MCF 10A (cell line): ENCODE data around the gene KRTAP12-1. TPM values are rescaled to one million over a fixed set of nuclear protein-coding genes. Genes with fewer than 3 reads are reported as not detected.
"Not testable (repeated sequence)": the region's sequence is repeated elsewhere in the genome, so short reads cannot be mapped to it uniquely, and the experiment has no call there.

Source experiments
- BruUV-seq: library from RNA; stranded (reverse); fragments of 400-500 nt; replicated peaks from 2 replicates; lab custom pipeline; 2021; lab: Mats Ljungman, UMichigan
- CTCF ChIA-PET: fragments of 300-600 bp; sonication (Branson Sonifier 250); formaldehyde crosslinking; extraction: SDS; loops from one replicate; lab custom pipeline; 2021; ENCODE audit warnings: antibody characterized with exemption, inconsistent platforms; lab: Yijun Ruan, JAX
- POLR2A ChIA-PET: fragments of 300-600, 350-650 bp; sonication (Branson Sonifier 250); formaldehyde crosslinking; extraction: SDS; loops from one replicate; lab custom pipeline; 2020; ENCODE audit warnings: antibody characterized with exemption, inconsistent platforms; lab: Yijun Ruan, JAX
- DNase-seq: peaks from one replicate; pipeline ENCODE4 v3.0.0-alpha.2; 2018; ENCODE audit not compliant: unreplicated experiment
- H3K27ac Mint-ChIP-seq: one replicate; pipeline ENCODE4 v1.8.0; 2022; ENCODE audit warnings: mild to moderate bottlenecking, low read depth, mixed read lengths; ENCODE audit not compliant: unreplicated experiment
- H3K27me3 Mint-ChIP-seq: one replicate; pipeline ENCODE4 v1.8.0; 2022; ENCODE audit warnings: mixed read lengths; ENCODE audit not compliant: insufficient read depth, unreplicated experiment
- H3K36me3 Mint-ChIP-seq: one replicate; pipeline ENCODE4 v1.8.0; 2022; ENCODE audit warnings: mild to moderate bottlenecking, moderate library complexity, mixed read lengths; ENCODE audit not compliant: insufficient read depth, unreplicated experiment
- H3K4me1 Mint-ChIP-seq: one replicate; pipeline ENCODE4 v1.8.0; 2022; ENCODE audit warnings: mixed read lengths; ENCODE audit not compliant: insufficient read depth, unreplicated experiment
- H3K4me3 Mint-ChIP-seq: one replicate; pipeline ENCODE4 v1.8.0; 2022; ENCODE audit warnings: mild to moderate bottlenecking, moderate library complexity, mixed read lengths; ENCODE audit not compliant: unreplicated experiment
- H3K9me3 Mint-ChIP-seq: one replicate; pipeline ENCODE4 v1.8.0; 2022; ENCODE audit warnings: mixed read lengths; ENCODE audit not compliant: unreplicated experiment
- CTCF ChIP-seq: fragments of 200-600 bp; IDR thresholded peaks from one replicate; pipeline ENCODE4 v1.8.0; 2022; ENCODE audit warnings: antibody characterized with exemption, mild to moderate bottlenecking; ENCODE audit not compliant: unreplicated experiment
- intact Hi-C: fragments of 100-400 bp; cut with micrococcal nuclease; formaldehyde crosslinking; loops from 2 replicates; pipeline ENCODE4 v1.14.1; 2022
- total RNA-seq: library from RNA; stranded (reverse); gene quantifications from 2 replicates; pipeline ENCODE4 v1.2.3, GENCODE V29; 2022

The KRTAP12-1 gene
- total RNA-seq, 1 experiment from 2014 or later: not detected

DNA sequence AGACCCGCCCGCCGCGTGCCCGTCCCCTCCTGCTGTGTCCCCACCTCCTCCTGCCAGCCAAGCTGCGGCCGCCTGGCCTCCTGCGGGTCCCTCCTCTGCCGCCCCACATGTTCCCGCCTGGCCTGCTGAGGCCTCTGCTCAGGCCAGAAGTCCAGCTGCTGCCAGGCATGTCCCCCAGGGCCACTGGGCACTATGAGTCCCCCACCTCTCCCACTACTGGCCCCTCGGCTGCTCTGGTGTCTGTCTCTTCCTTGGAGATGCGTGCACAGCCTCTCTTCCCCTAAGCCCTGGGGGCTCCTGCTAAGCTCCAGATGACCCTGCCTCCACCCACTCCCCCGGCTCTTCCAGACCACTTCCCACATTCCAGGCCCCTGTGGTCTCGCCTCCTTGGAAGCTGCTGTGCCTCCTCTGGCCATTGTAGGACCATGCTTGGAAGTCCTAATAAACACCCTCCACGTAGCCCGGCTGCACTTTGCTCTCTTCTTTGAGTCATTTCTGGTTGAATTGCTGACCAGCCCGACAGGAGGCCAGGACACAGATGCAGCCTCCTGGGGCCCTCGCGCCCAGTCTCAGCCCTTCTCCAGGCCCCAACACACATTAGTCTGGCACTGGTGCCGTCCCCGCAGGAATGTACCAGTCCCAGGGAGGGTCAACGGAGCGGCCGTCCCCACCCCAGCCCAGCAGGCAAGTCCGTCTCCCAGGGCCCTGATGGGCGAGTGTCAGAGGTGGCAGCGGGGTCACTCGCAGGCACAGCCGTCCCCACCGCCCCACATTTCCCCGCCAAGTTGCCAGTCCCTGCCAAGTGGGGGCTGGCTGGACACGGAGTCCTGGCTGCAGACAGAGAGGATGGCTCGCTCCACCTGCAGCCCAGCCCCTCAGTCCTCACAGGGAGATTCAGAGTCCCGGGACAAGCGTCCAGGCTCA is 16.1 kb upstream of the KRTAP12-1 start:
- Mint-ChIP-seq H3K27me3 (peaks cover 63% of the 10 kb centered on the region), H3K36me3 (no peaks in the 10 kb centered on the region), H3K9me3 (peaks cover 10% of the 10 kb centered on the region), H3K4me3 (no peak overlapping the region), H3K4me1 (no peaks in the 10 kb centered on the region), H3K27ac (no peak overlapping the region)
- CTCF ChIA-PET: no interaction called here
- intact Hi-C loops: no loop called here
- POLR2A ChIA-PET: interaction anchor here (0.7 kb wide), 1 partner anchor 963 kb away, joined by 3 read pairs; no protein-coding TSS in a partner anchor
- no peak for DNase-seq
- BruUV-seq: no TSS peak
- no peak for TF ChIP-seq CTCF

GRCh38 chr21:44697172-44697810 is 15.3 kb upstream of the KRTAP12-1 start, which contains the start of gene KRTAP10-12:
Gene KRTAP10-12, plus strand, starts transcription at chr21:44697172. Its CDS starts 30 bp downstream, at chr21:44697202.
- H3K27ac Mint-ChIP-seq, DNase-seq, CTCF ChIA-PET, POLR2A ChIA-PET, BruUV-seq, H3K4me1 Mint-ChIP-seq, intact Hi-C loops, H3K36me3 Mint-ChIP-seq, H3K4me3 Mint-ChIP-seq: not testable (repeated sequence)
- Mint-ChIP-seq H3K27me3 (peaks cover 55% of the 10 kb centered on the region), H3K9me3 (peaks cover 18% of the 10 kb centered on the region)

DNA sequence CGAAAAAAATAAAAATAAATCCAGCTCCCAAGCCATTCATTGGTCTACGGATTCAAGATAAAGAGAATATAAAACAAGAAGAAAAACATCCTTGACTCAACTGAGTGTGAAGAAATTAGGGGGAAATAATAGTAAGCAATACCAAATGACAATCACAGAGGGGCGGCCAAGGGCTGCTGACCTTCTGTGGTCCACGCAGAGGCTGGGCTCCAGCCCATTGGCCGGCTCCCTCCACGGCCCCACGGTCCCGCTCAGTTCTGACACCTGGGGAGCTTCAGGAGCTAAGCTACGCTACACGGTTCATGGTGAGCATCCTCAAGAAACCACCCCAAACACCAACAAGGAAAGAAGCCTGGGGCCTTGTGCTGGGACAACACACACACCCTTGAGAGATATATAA is 14.6 kb upstream of the KRTAP12-1 start:
- H3K4me3 Mint-ChIP-seq: no peak overlapping the region
- no TSS peak for BruUV-seq
- no peak for TF ChIP-seq CTCF
- H3K36me3 Mint-ChIP-seq: peaks cover 4% of the 10 kb centered on the region
- POLR2A ChIA-PET: no interaction called here
- CTCF ChIA-PET: interaction anchor here (0.6 kb wide), 2 partner anchors 149 to 191 kb away, joined by 3 read pairs; no protein-coding TSS in a partner anchor
- peaks cover 55% of the 10 kb centered on the region for H3K27me3 Mint-ChIP-seq
- H3K4me1 Mint-ChIP-seq: no peaks in the 10 kb centered on the region
- H3K9me3 Mint-ChIP-seq: peaks cover 23% of the 10 kb centered on the region
- DNase-seq: no peak
- intact Hi-C loops: no loop called here
- H3K27ac Mint-ChIP-seq: no peak overlapping the region

GRCh38 chr21:44695641-44696040 is 13.7 kb upstream of the KRTAP12-1 start:
- TF ChIP-seq CTCF: no peak
- H3K4me1 Mint-ChIP-seq: no peaks in the 10 kb centered on the region
- peaks cover 4% of the 10 kb centered on the region for H3K36me3 Mint-ChIP-seq
- H3K4me3 Mint-ChIP-seq: no peak overlapping the region
- intact Hi-C loops: no loop called here
- ChIA-PET POLR2A (no interaction called here), CTCF (interaction anchor here (0.5 kb wide), 1 partner anchor 57 kb away, joined by 3 read pairs; no protein-coding TSS in a partner anchor)
- no TSS peak for BruUV-seq
- H3K9me3 Mint-ChIP-seq: peaks cover 23% of the 10 kb centered on the region
- no peak for DNase-seq
- H3K27ac Mint-ChIP-seq: no peak overlapping the region
- H3K27me3 Mint-ChIP-seq: peaks cover 65% of the 10 kb centered on the region
